AG09319 (cell line): ENCODE data around the gene OR7G1.

Experiments
- DNase-seq: peaks from one replicate; pipeline ENCODE4 v3.0.0-alpha.2; 2010; ENCODE audit warnings: low read depth; ENCODE audit errors: extremely low read depth
- TF ChIP-seq, protein P1 (sequence below): IDR thresholded peaks from 2 replicates; pipeline ENCODE4 v1.5.1; 2011; ENCODE audit warnings: low read depth, mild to moderate bottlenecking, inconsistent platforms, low read length, moderate library complexity

OR7G1 gene

DNA sequence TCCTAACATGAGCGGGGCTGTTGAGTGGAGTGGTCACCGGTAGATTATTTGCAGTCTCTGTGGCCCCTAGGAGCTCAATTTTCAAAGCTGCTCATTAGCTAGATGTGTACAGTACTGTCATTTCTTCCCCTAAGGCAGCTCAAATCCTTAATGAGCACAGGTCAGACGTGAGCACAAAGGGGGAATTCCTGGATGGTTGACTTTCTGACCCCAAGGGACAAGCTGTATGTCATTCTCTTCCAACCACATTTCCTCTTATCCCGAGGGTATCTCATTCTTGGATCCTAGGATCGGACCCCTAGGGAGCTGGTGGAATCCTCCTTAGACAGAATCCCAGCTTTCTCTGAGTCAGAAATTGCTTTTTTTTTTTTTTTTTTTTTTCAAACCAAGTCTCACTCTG lies 16.9 kb upstream of the OR7G1 start:
- DNase-seq = no peak
- TF ChIP-seq, protein P1, sequence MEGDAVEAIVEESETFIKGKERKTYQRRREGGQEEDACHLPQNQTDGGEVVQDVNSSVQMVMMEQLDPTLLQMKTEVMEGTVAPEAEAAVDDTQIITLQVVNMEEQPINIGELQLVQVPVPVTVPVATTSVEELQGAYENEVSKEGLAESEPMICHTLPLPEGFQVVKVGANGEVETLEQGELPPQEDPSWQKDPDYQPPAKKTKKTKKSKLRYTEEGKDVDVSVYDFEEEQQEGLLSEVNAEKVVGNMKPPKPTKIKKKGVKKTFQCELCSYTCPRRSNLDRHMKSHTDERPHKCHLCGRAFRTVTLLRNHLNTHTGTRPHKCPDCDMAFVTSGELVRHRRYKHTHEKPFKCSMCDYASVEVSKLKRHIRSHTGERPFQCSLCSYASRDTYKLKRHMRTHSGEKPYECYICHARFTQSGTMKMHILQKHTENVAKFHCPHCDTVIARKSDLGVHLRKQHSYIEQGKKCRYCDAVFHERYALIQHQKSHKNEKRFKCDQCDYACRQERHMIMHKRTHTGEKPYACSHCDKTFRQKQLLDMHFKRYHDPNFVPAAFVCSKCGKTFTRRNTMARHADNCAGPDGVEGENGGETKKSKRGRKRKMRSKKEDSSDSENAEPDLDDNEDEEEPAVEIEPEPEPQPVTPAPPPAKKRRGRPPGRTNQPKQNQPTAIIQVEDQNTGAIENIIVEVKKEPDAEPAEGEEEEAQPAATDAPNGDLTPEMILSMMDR = no peak

DNA sequence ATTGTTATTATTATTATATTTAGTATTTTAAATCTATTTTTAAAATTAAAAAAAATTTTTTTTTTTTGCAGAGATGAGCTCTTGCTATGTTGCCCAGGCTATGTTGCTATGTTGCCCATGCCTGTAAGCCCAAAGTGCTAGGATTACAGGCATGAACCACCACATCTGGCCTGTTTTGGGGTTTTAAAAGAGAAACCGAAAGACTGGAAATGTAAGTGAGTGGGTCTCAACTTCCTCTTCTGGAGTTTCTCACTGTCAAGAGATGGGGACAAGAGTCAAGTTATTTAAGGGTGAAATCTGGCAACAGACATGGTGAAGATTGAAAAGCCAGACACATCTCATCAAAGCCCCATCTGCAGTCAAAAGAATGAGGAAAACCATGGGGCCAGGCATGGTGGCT lies 15.4 kb upstream of the OR7G1 start:
- TF ChIP-seq, protein P1 = no peak
- no peak for DNase-seq

DNA sequence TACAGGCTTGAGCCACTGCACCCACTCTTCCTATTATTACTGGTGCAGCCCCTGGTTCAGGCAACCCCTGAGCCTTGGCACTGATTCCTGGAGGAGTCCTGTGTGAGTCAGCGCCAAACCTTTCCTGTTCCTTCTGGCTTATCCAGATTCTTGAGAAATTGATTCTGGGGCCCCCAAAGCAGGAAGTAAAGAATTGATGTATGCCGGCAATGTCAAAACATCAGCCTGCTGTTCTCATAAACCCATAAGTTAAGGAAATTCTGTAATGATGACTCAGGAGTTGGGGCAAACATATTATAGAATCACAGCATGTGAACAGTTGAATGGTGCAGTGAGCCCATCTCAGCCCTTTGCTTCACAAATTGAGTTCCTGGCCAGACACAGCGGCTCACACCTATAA lies 12.6 kb upstream of the OR7G1 start:
- TF ChIP-seq, protein P1 = no peak
- no peak for DNase-seq

DNA sequence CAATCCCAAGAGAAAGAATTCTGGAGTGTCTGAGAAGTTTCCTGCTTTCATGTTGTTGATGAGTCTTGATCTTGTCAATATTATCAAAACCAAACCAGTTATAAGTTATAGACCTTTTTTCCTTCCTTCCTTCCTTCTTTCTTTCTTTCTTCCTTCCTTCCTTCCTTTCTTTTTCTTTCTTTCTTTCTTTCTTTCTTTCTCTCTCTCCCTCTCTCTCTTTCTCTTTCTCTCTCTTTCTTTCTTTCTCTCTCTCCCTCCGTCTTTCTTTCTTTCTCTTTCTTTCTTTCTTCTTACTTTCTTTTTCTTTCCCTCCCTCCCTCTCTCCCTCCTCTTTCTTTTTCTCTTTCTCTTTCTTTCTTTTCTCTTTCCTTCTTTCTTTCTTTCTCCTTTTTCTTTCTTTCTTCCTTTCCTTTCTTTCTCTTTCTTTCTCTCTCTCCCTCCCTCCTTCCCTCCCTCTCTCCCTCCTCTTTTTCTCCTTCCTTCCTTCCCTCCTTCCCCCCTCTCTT lies 11.4 kb upstream of the OR7G1 start, which contains the start of gene OR7G3:
Gene OR7G3, minus strand, starts transcription at position 51 of the 506 bp plus-strand sequence. Its CDS starts 0 bp downstream, at position 51.
- TF ChIP-seq, protein P1 = no peak
- DNase-seq = no peak

DNA sequence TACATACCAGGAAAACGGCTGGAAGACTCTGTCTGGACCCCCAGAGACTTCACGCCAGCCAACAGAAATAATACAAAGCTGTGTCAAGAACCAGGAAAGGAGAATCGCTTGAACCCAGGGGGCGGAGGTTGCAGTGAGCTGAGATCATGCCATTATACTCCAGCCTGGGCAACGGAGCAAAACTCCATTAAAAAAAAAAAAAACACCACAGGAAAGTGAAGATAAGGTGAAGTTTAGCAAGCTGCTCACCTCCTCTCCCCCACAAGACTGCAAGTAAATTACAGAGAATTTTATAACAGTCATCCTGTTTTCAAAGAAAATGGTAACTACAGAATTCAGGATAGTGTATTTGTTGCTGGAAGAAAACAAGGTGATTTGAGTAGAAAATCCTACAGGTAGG lies 984 bp upstream of the OR7G1 start:
- no peak for DNase-seq
- TF ChIP-seq, protein P1 = no peak

DNA sequence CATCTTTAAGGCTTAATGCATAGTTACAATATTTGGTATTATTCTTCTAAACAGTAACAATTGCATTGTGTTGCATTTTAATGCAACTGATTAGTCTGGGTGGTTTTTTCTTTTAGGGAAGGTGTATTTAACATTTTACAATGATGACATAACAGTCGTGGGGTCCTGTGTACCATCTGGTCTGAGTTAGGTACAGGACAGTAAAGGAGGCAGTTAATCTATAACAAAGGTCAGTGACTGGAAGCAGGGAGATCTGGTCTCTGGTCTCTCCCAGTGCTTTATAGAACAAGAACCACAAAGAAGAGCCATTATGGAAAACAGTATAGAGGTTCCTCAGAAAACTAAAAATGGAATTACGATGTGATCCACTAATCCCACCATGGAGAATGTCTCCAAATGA lies 5.6 kb downstream of the OR7G1 start:
- TF ChIP-seq, protein P1 = no peak
- DNase-seq = no peak

DNA sequence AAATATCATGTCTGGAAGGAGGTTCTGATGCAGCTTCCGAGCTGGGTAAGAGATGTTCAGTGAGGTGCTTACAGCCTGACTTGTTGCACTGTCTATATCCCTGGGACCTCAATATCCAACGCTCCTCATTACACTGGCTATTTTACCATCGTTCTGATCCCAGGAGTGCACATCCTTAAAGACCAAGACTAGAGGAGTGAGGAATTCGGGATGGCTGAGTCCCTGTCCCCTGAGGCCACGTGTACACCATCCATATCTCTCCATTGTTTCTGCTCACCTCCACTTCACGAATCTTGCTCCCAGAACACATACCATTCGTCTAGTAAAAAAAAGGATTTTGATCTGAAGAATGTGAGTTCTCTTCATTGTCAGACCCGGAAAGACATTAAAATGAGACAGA lies 8.2 kb downstream of the OR7G1 start, which contains the start of gene OR7G2:
Gene OR7G2, minus strand, starts transcription at position 101 of the 400 bp plus-strand sequence. CDS start 4,232 bp downstream, outside the sequence.
- DNase-seq = no peak
- TF ChIP-seq, protein P1 = no peak
